ENCODE data around the gene DNAJC5. TPM values are rescaled to one million over a fixed set of nuclear protein-coding genes. Genes with fewer than 3 reads are reported as not detected.

Gene DNAJC5
- total and polyA plus RNA-seq, 2 donors: 23.3 to 26.1 TPM

DNA sequence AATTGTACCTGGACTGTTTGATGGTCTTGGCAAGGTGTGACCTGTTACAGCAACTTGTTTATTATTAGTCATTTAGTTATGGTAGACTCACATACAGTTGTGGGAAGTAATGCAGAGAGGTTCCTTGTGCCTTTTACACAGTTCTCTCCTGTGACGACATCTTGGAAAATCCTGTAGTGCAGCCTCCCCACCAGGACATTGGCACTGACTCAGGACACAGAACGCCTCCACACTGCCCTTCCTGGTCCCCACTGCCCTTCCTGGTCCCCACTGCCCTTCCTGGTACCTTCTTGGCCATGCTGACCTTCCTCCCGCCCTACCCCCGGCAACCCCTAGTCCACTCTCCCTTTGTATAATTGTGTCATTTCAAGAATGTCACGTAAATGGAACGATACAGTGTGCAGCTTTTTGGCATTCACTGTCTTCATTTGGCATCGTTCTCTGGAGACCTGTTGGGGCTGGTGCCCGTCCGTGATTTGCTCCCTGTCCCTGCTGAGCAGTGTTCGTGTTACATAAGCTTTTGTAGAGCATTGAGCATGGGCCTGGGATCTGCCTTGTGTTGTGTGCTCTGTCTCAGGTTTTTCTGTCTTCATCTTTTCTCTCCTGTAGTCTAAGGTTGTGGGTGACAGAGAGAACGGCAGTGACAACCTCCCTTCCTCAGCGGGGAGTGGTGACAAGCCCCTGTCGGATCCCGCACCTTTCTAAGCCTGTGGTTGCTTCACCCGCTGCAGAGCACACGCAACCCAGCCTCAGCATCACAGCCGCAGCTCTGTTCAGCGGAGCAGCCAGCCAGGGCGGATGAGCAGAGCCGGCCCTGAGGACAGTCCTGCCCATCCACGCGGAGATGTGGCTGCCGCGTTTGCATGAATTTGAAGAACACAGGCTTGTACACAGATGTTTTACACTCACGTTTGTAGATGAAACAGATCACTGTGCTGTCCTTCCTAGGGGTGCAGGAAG is 5.4 kb upstream of the DNAJC5 start:
- Histone ChIP-seq H3K9me3 (ENCODE audit: control insufficient read depth in 2 of 2, insufficient read depth in 1 of 2, low read length in 1 of 2) (no peaks in the 10 kb centered on the region), H3K27ac (ENCODE audit: low read depth in 1 of 2, low read length in 1 of 2) (no peak overlapping the region), H3K4me3 (ENCODE audit: low read length in 2 of 2) (no peak overlapping the region), H3K4me1 (ENCODE audit: control insufficient read depth in 2 of 2, insufficient read depth in 2 of 2, low read length in 2 of 2) (peaks cover under 1 to 4% of the 10 kb centered on the region in 2 donors), H3K36me3 (ENCODE audit: control insufficient read depth in 2 of 2, insufficient read depth in 2 of 2, low read length in 1 of 2) (peaks cover 51% of the 10 kb centered on the region in 2 donors), H3K27me3 (ENCODE audit: control insufficient read depth in 2 of 2, insufficient read depth in 1 of 2, low read length in 1 of 2) (peaks cover 0 to 5% of the 10 kb centered on the region in 2 donors)
- no peak for DNase-seq (ENCODE audit: low read depth in 6 of 9, low spot score in 9 of 9)
- 94% methylated on average over 25 of the region's 25 CpGs for WGBS

DNA sequence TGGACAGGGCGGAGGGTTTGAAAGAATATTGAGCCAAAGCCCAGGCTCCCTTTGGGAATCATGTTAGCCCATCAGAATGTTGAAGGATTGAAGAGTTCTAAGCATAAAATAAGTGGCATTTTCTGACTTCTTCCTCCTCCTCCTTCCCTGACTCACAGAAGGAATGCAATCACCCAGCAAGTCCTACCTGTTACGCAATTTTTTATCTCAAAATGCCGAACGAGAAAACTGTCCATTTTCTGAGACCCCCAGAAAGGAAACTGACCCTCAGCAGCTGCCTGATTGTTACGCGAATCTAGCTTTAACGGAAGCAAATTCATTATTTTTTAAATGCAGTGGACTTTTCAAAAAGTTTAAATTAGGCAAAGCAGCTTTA is 4.7 kb upstream of the DNAJC5 start:
- Histone ChIP-seq H3K9me3 (ENCODE audit: control insufficient read depth in 2 of 2, insufficient read depth in 1 of 2, low read length in 1 of 2) (no peaks in the 10 kb centered on the region), H3K4me3 (ENCODE audit: low read length in 2 of 2) (no peak overlapping the region), H3K27me3 (ENCODE audit: control insufficient read depth in 2 of 2, insufficient read depth in 1 of 2, low read length in 1 of 2) (peaks cover 0 to 7% of the 10 kb centered on the region in 2 donors), H3K27ac (ENCODE audit: low read depth in 1 of 2, low read length in 1 of 2) (no peak overlapping the region), H3K4me1 (ENCODE audit: control insufficient read depth in 2 of 2, insufficient read depth in 2 of 2, low read length in 2 of 2) (peaks cover 3 to 5% of the 10 kb centered on the region in 2 donors), H3K36me3 (ENCODE audit: control insufficient read depth in 2 of 2, insufficient read depth in 2 of 2, low read length in 1 of 2) (peaks cover 45 to 49% of the 10 kb centered on the region in 2 donors)
- 96% methylated on average over 7 of the region's 7 CpGs for WGBS
- DNase-seq (ENCODE audit: low read depth in 6 of 9, low spot score in 9 of 9): no peak

DNA sequence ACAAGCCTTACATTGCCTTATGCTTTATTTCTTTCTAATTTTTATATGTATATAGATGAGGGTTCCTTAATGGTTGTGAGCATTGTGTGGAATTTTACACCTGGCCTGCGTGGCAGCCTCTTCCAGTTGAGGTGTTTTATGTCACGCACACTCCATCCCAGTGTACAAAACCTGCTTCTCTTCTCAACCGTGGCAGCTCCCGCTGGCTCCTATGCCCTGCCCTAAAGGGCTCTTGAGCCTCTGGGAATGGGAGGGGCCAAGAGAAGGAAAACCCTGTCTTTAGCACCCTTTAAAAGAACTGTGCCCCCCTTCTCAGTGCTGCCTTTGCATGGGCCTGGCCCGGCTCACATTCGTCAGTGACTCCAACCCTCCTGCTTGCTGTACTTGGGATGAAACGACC is 4.3 kb upstream of the DNAJC5 start:
- H3K9me3 ChIP-seq (ENCODE audit: control insufficient read depth in 2 of 2, insufficient read depth in 1 of 2, low read length in 1 of 2): no peaks in the 10 kb centered on the region
- DNase-seq (ENCODE audit: low read depth in 6 of 9, low spot score in 9 of 9): no peak
- H3K36me3 ChIP-seq (ENCODE audit: control insufficient read depth in 2 of 2, insufficient read depth in 2 of 2, low read length in 1 of 2): peaks cover 41 to 49% of the 10 kb centered on the region in 2 donors
- H3K27ac ChIP-seq (ENCODE audit: low read depth in 1 of 2, low read length in 1 of 2): no peak overlapping the region
- H3K27me3 ChIP-seq (ENCODE audit: control insufficient read depth in 2 of 2, insufficient read depth in 1 of 2, low read length in 1 of 2): peaks cover 0 to 7% of the 10 kb centered on the region in 2 donors
- no peak overlapping the region for H3K4me3 ChIP-seq (ENCODE audit: low read length in 2 of 2)
- WGBS: 93% methylated on average over 7 of the region's 7 CpGs
- peaks cover 3 to 5% of the 10 kb centered on the region in 2 donors for H3K4me1 ChIP-seq (ENCODE audit: control insufficient read depth in 2 of 2, insufficient read depth in 2 of 2, low read length in 2 of 2)

DNA sequence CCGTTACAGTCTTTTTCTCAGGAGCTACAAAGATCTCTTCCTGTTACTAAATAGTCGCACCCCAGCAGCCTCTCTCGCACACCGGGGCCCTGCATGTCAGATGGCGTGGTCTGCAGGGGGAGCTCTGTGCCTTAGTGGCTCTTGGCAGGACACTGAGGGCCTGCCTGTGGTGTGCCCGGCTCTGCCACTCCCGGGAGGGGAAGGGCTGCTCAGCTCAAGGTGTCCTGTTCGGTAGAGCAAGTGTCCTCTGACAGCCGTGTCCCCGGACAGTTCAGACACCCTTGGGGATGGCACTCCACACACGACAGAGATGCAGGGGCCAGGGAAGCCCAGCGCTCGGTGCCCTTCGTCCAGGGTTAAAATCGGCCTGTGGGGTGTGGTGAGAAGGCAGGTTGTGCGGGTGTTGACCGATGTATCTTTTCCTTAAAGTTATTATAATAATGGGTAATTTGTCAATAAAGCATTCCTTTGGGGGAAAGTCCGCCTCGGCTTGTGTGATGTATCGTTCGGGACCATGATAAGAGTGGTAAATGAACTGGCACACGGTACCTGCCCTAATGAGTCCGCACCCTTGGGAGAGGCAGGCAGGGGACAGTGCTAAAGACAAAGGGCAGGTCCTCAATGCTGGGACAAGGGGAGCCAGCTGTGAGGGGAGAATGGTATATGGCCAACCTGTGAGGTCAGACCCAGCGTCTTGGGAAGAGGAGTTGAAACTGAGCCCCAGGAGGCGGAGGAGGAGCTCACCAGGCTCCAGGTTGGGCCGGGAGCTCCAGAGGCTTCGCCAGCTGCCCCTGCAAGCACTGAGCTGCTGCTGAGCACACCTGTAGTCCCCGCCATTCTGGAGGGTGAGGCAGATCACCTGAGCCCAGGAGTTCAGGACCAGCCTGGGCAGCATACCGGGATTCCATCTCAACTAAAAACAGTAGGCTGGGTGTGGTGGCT is 3.6 kb upstream of the DNAJC5 start:
- Histone ChIP-seq H3K36me3 (ENCODE audit: control insufficient read depth in 2 of 2, insufficient read depth in 2 of 2, low read length in 1 of 2) (peaks cover 37 to 49% of the 10 kb centered on the region in 2 donors), H3K9me3 (ENCODE audit: control insufficient read depth in 2 of 2, insufficient read depth in 1 of 2, low read length in 1 of 2) (no peaks in the 10 kb centered on the region), H3K27me3 (ENCODE audit: control insufficient read depth in 2 of 2, insufficient read depth in 1 of 2, low read length in 1 of 2) (peaks cover 0 to 7% of the 10 kb centered on the region in 2 donors), H3K27ac (ENCODE audit: low read depth in 1 of 2, low read length in 1 of 2) (no peak overlapping the region), H3K4me3 (ENCODE audit: low read length in 2 of 2) (no peak overlapping the region), H3K4me1 (ENCODE audit: control insufficient read depth in 2 of 2, insufficient read depth in 2 of 2, low read length in 2 of 2) (peaks cover 6 to 9% of the 10 kb centered on the region in 2 donors)
- no peak for DNase-seq (ENCODE audit: low read depth in 6 of 9, low spot score in 9 of 9)
- WGBS: 96% methylated on average over 29 of the region's 29 CpGs

DNA sequence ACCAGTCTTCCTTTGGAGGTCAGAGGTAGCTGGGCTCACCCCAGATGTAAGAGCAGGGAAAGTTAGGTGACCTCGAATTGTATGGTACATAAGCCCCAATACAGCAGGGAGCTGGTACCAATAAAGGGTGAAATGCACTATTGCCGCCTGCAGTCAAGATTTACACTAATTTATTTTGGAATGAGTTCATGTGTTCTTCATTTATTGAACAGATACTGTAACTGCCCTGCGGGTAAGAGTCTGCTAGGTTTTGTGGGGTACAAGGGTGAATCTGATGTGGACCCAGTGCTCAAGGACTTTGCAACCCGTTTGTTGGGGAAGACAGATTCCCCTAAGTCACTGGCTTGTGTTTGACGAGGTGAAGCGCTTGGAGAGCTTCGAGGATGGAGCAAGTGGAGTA is 2.5 kb upstream of the DNAJC5 start:
- 96% methylated on average over 7 of the region's 7 CpGs for WGBS
- Histone ChIP-seq H3K9me3 (ENCODE audit: control insufficient read depth in 2 of 2, insufficient read depth in 1 of 2, low read length in 1 of 2) (no peaks in the 10 kb centered on the region), H3K4me3 (ENCODE audit: low read length in 2 of 2) (no peak overlapping the region), H3K27ac (ENCODE audit: low read depth in 1 of 2, low read length in 1 of 2) (no peak overlapping the region), H3K27me3 (ENCODE audit: control insufficient read depth in 2 of 2, insufficient read depth in 1 of 2, low read length in 1 of 2) (peaks cover 0 to 7% of the 10 kb centered on the region in 2 donors), H3K36me3 (ENCODE audit: control insufficient read depth in 2 of 2, insufficient read depth in 2 of 2, low read length in 1 of 2) (peaks cover 28 to 43% of the 10 kb centered on the region in 2 donors), H3K4me1 (ENCODE audit: control insufficient read depth in 2 of 2, insufficient read depth in 2 of 2, low read length in 2 of 2) (peaks cover 16% of the 10 kb centered on the region in 2 donors)
- no peak for DNase-seq (ENCODE audit: low read depth in 6 of 9, low spot score in 9 of 9)

DNA sequence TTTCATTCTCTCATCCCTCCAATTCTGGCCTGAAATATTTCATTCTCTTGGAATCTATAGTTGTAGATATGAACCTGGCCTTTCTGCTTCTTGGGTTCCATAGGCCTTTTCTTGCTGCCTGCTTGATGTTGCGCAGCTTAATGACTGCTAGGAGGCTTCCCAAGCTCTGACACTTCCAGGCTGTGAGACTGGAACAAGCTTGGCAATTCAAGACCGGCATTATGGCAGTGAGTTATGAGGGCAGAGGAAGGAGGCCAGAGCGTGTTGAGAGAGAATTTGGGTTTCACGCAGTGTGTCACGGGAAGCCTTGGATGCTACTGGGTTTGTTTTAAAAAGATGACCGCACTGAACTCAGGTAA is 948 bp upstream of the DNAJC5 start:
- Histone ChIP-seq H3K36me3 (ENCODE audit: control insufficient read depth in 2 of 2, insufficient read depth in 2 of 2, low read length in 1 of 2) (peaks cover 28 to 36% of the 10 kb centered on the region in 2 donors), H3K9me3 (ENCODE audit: control insufficient read depth in 2 of 2, insufficient read depth in 1 of 2, low read length in 1 of 2) (no peaks in the 10 kb centered on the region), H3K27me3 (ENCODE audit: control insufficient read depth in 2 of 2, insufficient read depth in 1 of 2, low read length in 1 of 2) (peaks cover 0 to 7% of the 10 kb centered on the region in 2 donors), H3K27ac (ENCODE audit: low read depth in 1 of 2, low read length in 1 of 2) (no peak overlapping the region), H3K4me1 (ENCODE audit: control insufficient read depth in 2 of 2, insufficient read depth in 2 of 2, low read length in 2 of 2) (peaks cover 20 to 22% of the 10 kb centered on the region in 2 donors), H3K4me3 (ENCODE audit: low read length in 2 of 2) (no peak overlapping the region)
- WGBS: 52% methylated on average over 6 of the region's 6 CpGs
- no peak for DNase-seq (ENCODE audit: low read depth in 6 of 9, low spot score in 9 of 9)

DNA sequence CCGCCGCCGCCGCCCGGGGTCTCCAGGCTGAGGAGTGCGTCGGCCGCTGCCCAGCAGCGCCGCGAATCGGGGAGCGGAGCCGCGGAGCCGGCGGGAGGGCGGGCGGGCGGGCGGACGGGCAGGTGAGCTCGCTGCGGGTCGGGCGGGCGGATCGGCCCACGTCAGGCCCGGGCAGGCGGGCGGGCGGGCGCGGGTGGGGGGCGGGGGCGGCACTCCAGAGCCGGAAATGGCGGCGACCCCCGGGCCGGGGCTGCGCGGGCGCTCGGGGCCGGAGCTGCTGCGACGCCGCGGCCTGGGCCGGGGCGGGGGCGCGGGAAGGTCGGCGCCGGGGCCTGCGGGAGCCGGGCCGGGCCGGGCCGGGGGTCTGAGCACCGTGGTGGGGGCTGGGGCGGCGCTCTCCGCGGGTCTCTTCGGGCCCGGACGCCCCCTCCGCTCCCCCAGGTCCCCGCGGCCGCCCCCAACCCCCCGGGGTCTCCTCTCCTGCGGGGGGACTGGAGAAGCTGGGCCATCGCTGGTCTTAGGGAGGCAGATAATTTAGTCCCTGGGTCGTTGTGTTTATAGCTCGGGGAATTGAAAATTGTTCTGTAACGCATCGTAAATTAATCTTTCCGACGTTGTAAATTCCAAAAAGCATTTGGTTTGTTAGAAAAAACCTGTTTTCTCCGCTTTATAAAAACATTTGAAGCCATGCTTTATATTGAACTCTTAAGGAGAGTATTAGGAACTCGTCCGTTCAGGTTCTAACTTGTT is 451 bp downstream of the DNAJC5 start:
- WGBS: under 1% methylated on average over 86 of the region's 87 CpGs
- peaks cover 14 to 24% of the 10 kb centered on the region in 2 donors for H3K36me3 ChIP-seq (ENCODE audit: control insufficient read depth in 2 of 2, insufficient read depth in 2 of 2, low read length in 1 of 2)
- peaks cover 20 to 22% of the 10 kb centered on the region in 2 donors for H3K4me1 ChIP-seq (ENCODE audit: control insufficient read depth in 2 of 2, insufficient read depth in 2 of 2, low read length in 2 of 2)
- H3K27me3 ChIP-seq (ENCODE audit: control insufficient read depth in 2 of 2, insufficient read depth in 1 of 2, low read length in 1 of 2): peaks cover 0 to 7% of the 10 kb centered on the region in 2 donors
- H3K27ac ChIP-seq (ENCODE audit: low read depth in 1 of 2, low read length in 1 of 2): peak overlapping the region; percentile 75 to 83
- DNase-seq (ENCODE audit: low read depth in 6 of 9, low spot score in 9 of 9): peak in 1 of 9 donors; percentile 50
- no peaks in the 10 kb centered on the region for H3K9me3 ChIP-seq (ENCODE audit: control insufficient read depth in 2 of 2, insufficient read depth in 1 of 2, low read length in 1 of 2)
- H3K4me3 ChIP-seq (ENCODE audit: low read length in 2 of 2): peak overlapping the region; percentile 62 to 93

DNA sequence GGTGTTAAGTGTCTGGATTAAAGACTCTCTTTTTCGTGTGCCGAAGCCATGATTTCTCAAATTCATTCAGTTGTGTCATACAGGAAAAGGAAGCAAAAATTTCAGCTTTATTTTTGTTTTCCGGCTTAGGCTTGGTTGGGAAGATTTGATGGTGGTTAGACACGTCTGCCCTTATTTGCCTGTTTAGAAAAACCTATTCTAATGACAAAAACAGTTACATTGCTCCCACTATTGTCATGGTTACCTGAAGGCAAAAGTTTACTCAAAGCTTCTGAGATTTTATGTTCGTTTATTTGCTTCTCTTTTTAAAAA is 982 bp downstream of the DNAJC5 start:
- peak overlapping the region; percentile 56 to 75 for H3K27ac ChIP-seq (ENCODE audit: low read depth in 1 of 2, low read length in 1 of 2)
- WGBS: 1% methylated on average over 5 of the region's 5 CpGs
- peaks cover 20 to 22% of the 10 kb centered on the region in 2 donors for H3K4me1 ChIP-seq (ENCODE audit: control insufficient read depth in 2 of 2, insufficient read depth in 2 of 2, low read length in 2 of 2)
- H3K36me3 ChIP-seq (ENCODE audit: control insufficient read depth in 2 of 2, insufficient read depth in 2 of 2, low read length in 1 of 2): peaks cover 14 to 19% of the 10 kb centered on the region in 2 donors
- H3K27me3 ChIP-seq (ENCODE audit: control insufficient read depth in 2 of 2, insufficient read depth in 1 of 2, low read length in 1 of 2): peaks cover 0 to 7% of the 10 kb centered on the region in 2 donors
- no peaks in the 10 kb centered on the region for H3K9me3 ChIP-seq (ENCODE audit: control insufficient read depth in 2 of 2, insufficient read depth in 1 of 2, low read length in 1 of 2)
- DNase-seq (ENCODE audit: low read depth in 6 of 9, low spot score in 9 of 9): peak in 1 of 9 donors; percentile 21
- H3K4me3 ChIP-seq (ENCODE audit: low read length in 2 of 2): peak overlapping the region; percentile 62 to 93

All from thymus (tissue), 11 donors.